Muscle of leg (tissue), 11 donors: Measurements from ENCODE around the gene ST6GALNAC4. TPM values are rescaled to one million over a fixed set of nuclear protein-coding genes. Genes with fewer than 3 reads are reported as not detected.

Experiments used
- DNase-seq: peaks from one replicate; pipeline ENCODE4 v3.0.0; 2013
- H3K27ac ChIP-seq: one replicate; pipeline ENCODE4 v1.5.1; 2013; ENCODE audit warnings: mild to moderate bottlenecking, low read length, control low read depth
- H3K27me3 ChIP-seq: one replicate; pipeline ENCODE4 v1.6.1; 2013; ENCODE audit warnings: low read length; ENCODE audit not compliant: control insufficient read depth, insufficient read depth
- H3K36me3 ChIP-seq: one replicate; pipeline ENCODE4 v1.6.1; 2013; ENCODE audit warnings: low read length; ENCODE audit not compliant: control insufficient read depth, insufficient read depth
- H3K4me1 ChIP-seq: one replicate; pipeline ENCODE4 v1.6.1; 2013; ENCODE audit warnings: low read length; ENCODE audit not compliant: control insufficient read depth, insufficient read depth
- H3K4me3 ChIP-seq: one replicate; pipeline ENCODE4 v1.5.1; 2013; ENCODE audit warnings: low read length, control low read depth
- H3K9me3 ChIP-seq: replicated peaks from 2 replicates; pipeline ENCODE4 v1.6.1; 2013; ENCODE audit warnings: low read depth, low read length; ENCODE audit not compliant: control insufficient read depth
- WGBS: methylation state at CpG from one replicate; pipeline ENCODE4 v1.1.5; 2013; ENCODE audit warnings: missing lambda C conversion rate; ENCODE audit not compliant: insufficient coverage; 5-methylcytosine and 5-hydroxymethylcytosine counted together
- polyA plus RNA-seq, 8 donors: library from polyadenylated mRNA; unstranded; fragments of 120-200 nt; gene quantifications; one replicate each; pipeline versions ENCODE4 v1.2.1 to v1.2.3, GENCODE V29; 2013; ENCODE audit warnings: inconsistent platforms in 1 of 8, low replicate concordance in 1 of 8; ENCODE audit not compliant: insufficient read length in 8 of 8, insufficient read depth in 1 of 8
- total RNA-seq: library from RNA; stranded (reverse); fragments of 120-200 nt; gene quantifications from one replicate; pipeline ENCODE4 v1.2.4, GENCODE V29; 2013

ST6GALNAC4 gene
- total and polyA plus RNA-seq, 9 donors: 21.0 to 41.0 (median 28.4) TPM

- H3K36me3 ChIP-seq: peaks cover 19% of the 10 kb centered on the region
- H3K27ac ChIP-seq: peak overlapping the region; percentile 59
- H3K4me1 ChIP-seq: peaks cover 34% of the 10 kb centered on the region
- H3K4me3 ChIP-seq: peak overlapping the region; percentile 46
- 12% methylated on average over 12 of the region's 18 CpGs for WGBS
- peaks cover 36% of the 10 kb centered on the region for H3K27me3 ChIP-seq
- DNase-seq: peak; percentile 62
- H3K9me3 ChIP-seq: no peaks in the 10 kb centered on the region
Measured at GRCh38 chr9:127931092-127931881, 14.4 kb upstream of the ST6GALNAC4 start.

- H3K9me3 ChIP-seq: no peaks in the 10 kb centered on the region
- WGBS: 2% methylated on average over 63 of the region's 70 CpGs
- peaks cover 43% of the 10 kb centered on the region for H3K27me3 ChIP-seq
- H3K36me3 ChIP-seq: peaks cover 11% of the 10 kb centered on the region
- peaks cover 29% of the 10 kb centered on the region for H3K4me1 ChIP-seq
- DNase-seq: peak; percentile 91
- peak within 1 kb of the TSS; percentile 59 for H3K27ac ChIP-seq
- peak within 1 kb of the TSS; percentile 46 for H3K4me3 ChIP-seq
Measured at GRCh38 chr9:127930231-127931091, 13.6 kb upstream of the ST6GALNAC4 start, which contains the start of gene PIP5KL1. Gene PIP5KL1 (minus strand): TSS chr9:127930777. CDS start chr9:127930752, 25 bp downstream.

- no peaks in the 10 kb centered on the region for H3K9me3 ChIP-seq
- WGBS: 71% methylated on average over 5 of the region's 10 CpGs
- no peak overlapping the region for H3K4me3 ChIP-seq
- H3K36me3 ChIP-seq: peaks cover 5% of the 10 kb centered on the region
- no peak overlapping the region for H3K27ac ChIP-seq
- DNase-seq: no peak
- peaks cover 50% of the 10 kb centered on the region for H3K27me3 ChIP-seq
- peaks cover 29% of the 10 kb centered on the region for H3K4me1 ChIP-seq
Measured at GRCh38 chr9:127929625-127929979, 12.8 kb upstream of the ST6GALNAC4 start.

GRCh38 chr9:127928676-127929624 is 12.1 kb upstream of the ST6GALNAC4 start:
- Histone ChIP-seq H3K27ac (no peak overlapping the region), H3K27me3 (peaks cover 50% of the 10 kb centered on the region), H3K4me1 (peaks cover 29% of the 10 kb centered on the region), H3K4me3 (no peak overlapping the region), H3K9me3 (no peaks in the 10 kb centered on the region), H3K36me3 (no peaks in the 10 kb centered on the region)
- DNase-seq: no peak
- 55% methylated on average over 6 of the region's 11 CpGs for WGBS

- WGBS: 13% methylated on average over 21 of the region's 24 CpGs
- Histone ChIP-seq H3K9me3 (no peaks in the 10 kb centered on the region), H3K4me3 (no peak overlapping the region), H3K27me3 (peaks cover 53% of the 10 kb centered on the region), H3K36me3 (no peaks in the 10 kb centered on the region), H3K4me1 (peaks cover 29% of the 10 kb centered on the region), H3K27ac (no peak overlapping the region)
- DNase-seq: no peak
Measured at GRCh38 chr9:127927988-127928675, 11.3 kb upstream of the ST6GALNAC4 start.

GRCh38 chr9:127927201-127927987 is 10.6 kb upstream of the ST6GALNAC4 start:
- peaks cover 55% of the 10 kb centered on the region for H3K27me3 ChIP-seq
- WGBS: 2% methylated on average over 28 of the region's 56 CpGs
- H3K9me3 ChIP-seq: no peaks in the 10 kb centered on the region
- no peak for DNase-seq
- no peak overlapping the region for H3K27ac ChIP-seq
- H3K4me1 ChIP-seq: peaks cover 29% of the 10 kb centered on the region
- no peaks in the 10 kb centered on the region for H3K36me3 ChIP-seq
- no peak overlapping the region for H3K4me3 ChIP-seq

GRCh38 chr9:127926906-127927200 is 10.0 kb upstream of the ST6GALNAC4 start:
- H3K4me1 ChIP-seq: peaks cover 32% of the 10 kb centered on the region
- H3K27ac ChIP-seq: no peak overlapping the region
- no peak for DNase-seq
- no peaks in the 10 kb centered on the region for H3K9me3 ChIP-seq
- 4% methylated on average over 13 of the region's 19 CpGs for WGBS
- H3K27me3 ChIP-seq: peaks cover 58% of the 10 kb centered on the region
- H3K4me3 ChIP-seq: no peak overlapping the region
- no peaks in the 10 kb centered on the region for H3K36me3 ChIP-seq

- DNase-seq: no peak
- Histone ChIP-seq H3K36me3 (no peaks in the 10 kb centered on the region), H3K4me3 (no peak overlapping the region), H3K27ac (no peak overlapping the region), H3K9me3 (no peaks in the 10 kb centered on the region), H3K27me3 (peaks cover 60% of the 10 kb centered on the region), H3K4me1 (peaks cover 32% of the 10 kb centered on the region)
- WGBS: 57% methylated on average over 11 of the region's 14 CpGs
Measured at GRCh38 chr9:127925959-127926905, 9.4 kb upstream of the ST6GALNAC4 start.
